Gastrocnemius medialis (tissue), 4 donors: ENCODE measurements around the gene NSMCE1. TPM values are rescaled to one million over a fixed set of nuclear protein-coding genes. Genes with fewer than 3 reads are reported as not detected.

Source experiments
- ATAC-seq, 2 donors: fragments of 150-250 bp; one replicate each; pipeline ENCODE4 v1.9.1; 2016
- DNase-seq, 2 donors: peaks; one replicate each; pipeline ENCODE4 v3.0.0-alpha.2; 2019
- H3K27ac ChIP-seq, 4 donors: fragments of 200-600 bp; sonication (generic); 1 replicate in 1 of 4; 2 replicates in 3 of 4; pipeline ENCODE4 v1.5.1; 2016 to 2018; ENCODE audit warnings: mild to moderate bottlenecking in 2 of 4, moderate library complexity in 1 of 4
- H3K27me3 ChIP-seq, 3 donors: fragments of 200-600 bp; sonication (generic) in 2 of 3; 1 replicate in 1 of 3; 2 replicates in 2 of 3; pipeline versions ENCODE4 v1.5.1 to v1.6.0; 2016 to 2019; ENCODE audit warnings: mild to moderate bottlenecking in 1 of 3, moderate library complexity in 1 of 3
- H3K36me3 ChIP-seq, 2 donors: fragments of 200-600 bp; sonication (generic) in 1 of 2; one replicate each; pipeline ENCODE4 v1.5.1; 2017 to 2018
- H3K4me1 ChIP-seq, 2 donors: fragments of 200-600 bp; sonication (generic) in 1 of 2; one replicate each; pipeline ENCODE4 v1.5.1; 2016 to 2017; ENCODE audit warnings: mild to moderate bottlenecking in 2 of 2
- H3K4me3 ChIP-seq, 4 donors: fragments of 200-600 bp; sonication (generic) in 3 of 4; 1 replicate in 1 of 4; 2 replicates in 3 of 4; pipeline ENCODE4 v1.5.1; 2016 to 2019; ENCODE audit warnings: mild to moderate bottlenecking in 2 of 4
- H3K9me3 ChIP-seq, 3 donors: fragments of 200-600 bp; sonication (generic) in 2 of 3; 1 replicate in 1 of 3; 2 replicates in 2 of 3; pipeline ENCODE4 v1.5.1; 2016 to 2019
- CTCF ChIP-seq, 5 experiments: fragments of 450-650 bp in 3 of 5; fragments of 200-600 bp in 2 of 5; sonication (generic) in 2 of 5; IDR thresholded peaks in 4 of 5; conservative IDR thresholded peaks in 1 of 5; 1 replicate in 4 of 5; 2 replicates in 1 of 5; pipeline ENCODE4 v1.5.1; 2016 to 2019; ENCODE audit warnings: antibody characterized with exemption in 5 of 5, mild to moderate bottlenecking in 3 of 5, moderate library complexity in 3 of 5
- POLR2A ChIP-seq, 2 donors: fragments of 450-650 bp; IDR thresholded peaks; one replicate each; pipeline ENCODE4 v1.6.1; 2017; ENCODE audit warnings: antibody characterized with exemption in 2 of 2, mild to moderate bottlenecking in 2 of 2, moderate library complexity in 2 of 2
- in situ Hi-C, 4 donors: fragments of 200-750 bp; cut with MboI; loops; one replicate each; pipeline versions ENCODE4 v1.15.0 to v1.8.0; 2017; ENCODE audit warnings: low sequenced_read_pairs in 4 of 4
- intact Hi-C: fragments of 100-400 bp; cut with DNase I; formaldehyde crosslinking; loops from one replicate; pipeline ENCODE4 v1.15.1; 2023; ENCODE audit warnings: low total_unique reads
- total RNA-seq, 4 donors: library from RNA; depleted of rRNA; stranded (reverse); fragments of >200 nt; gene quantifications; one replicate each; pipeline versions ENCODE4 v1.1.0 to v1.2.3, GENCODE V29; 2016

Gene NSMCE1
- total RNA-seq, 4 donors from 2014 or later: 20.2 to 29.1 (median 22.0) TPM

- Histone ChIP-seq H3K27ac (no peak overlapping the region), H3K36me3 (no peaks in the 10 kb centered on the region), H3K9me3 (peaks cover 0 to 6% (median 0%) of the 10 kb centered on the region in 3 donors), H3K4me1 (peaks cover 4 to 5% of the 10 kb centered on the region in 2 donors), H3K4me3 (no peak overlapping the region), H3K27me3 (peaks cover 0 to 7% (median 6%) of the 10 kb centered on the region in 3 donors)
- DNase-seq: no peak
- no peak for TF ChIP-seq CTCF (IDR thresholded peaks at IDR 0.05 in 4 of 5, conservative IDR thresholded peaks at IDR 0.05 in 1 of 5)
- ATAC-seq: no peak
- intact Hi-C loops: no loop called here
- in situ Hi-C loops: loop anchor here in 1 of 4 donors (25.0 kb wide), 1 partner anchor 104 kb away; the partner anchor contains the start of gene IL21R
Measured at GRCh38 chr16:27308792-27309191, 40.2 kb upstream of the NSMCE1 start.

GRCh38 chr16:27305839-27306442 is 37.4 kb upstream of the NSMCE1 start:
- DNase-seq: no peak
- no peak overlapping the region for H3K4me3 ChIP-seq
- TF ChIP-seq POLR2A (IDR thresholded peaks at IDR 0.05) (no peak), CTCF (IDR thresholded peaks at IDR 0.05 in 4 of 5, conservative IDR thresholded peaks at IDR 0.05 in 1 of 5) (no peak)
- H3K36me3 ChIP-seq: no peaks in the 10 kb centered on the region
- H3K9me3 ChIP-seq: peaks cover 0 to 6% (median 0%) of the 10 kb centered on the region in 3 donors
- in situ Hi-C loops (loop anchor here in 1 of 4 donors (25.0 kb wide), 1 partner anchor 106 kb away; the partner anchor contains the start of gene IL21R), intact Hi-C loops (no loop called here)
- no peaks in the 10 kb centered on the region for H3K27me3 ChIP-seq
- no peaks in the 10 kb centered on the region for H3K4me1 ChIP-seq
- no peak overlapping the region for H3K27ac ChIP-seq
- no peak for ATAC-seq

- no peaks in the 10 kb centered on the region for H3K27me3 ChIP-seq
- H3K4me3 ChIP-seq: no peak overlapping the region
- H3K9me3 ChIP-seq: peaks cover 0 to 6% (median 0%) of the 10 kb centered on the region in 3 donors
- ATAC-seq (no peak), DNase-seq (no peak)
- H3K27ac ChIP-seq: no peak overlapping the region
- no peaks in the 10 kb centered on the region for H3K36me3 ChIP-seq
- in situ Hi-C loops (loop anchor here in 1 of 4 donors (25.0 kb wide), 1 partner anchor 107 kb away; the partner anchor contains the start of gene IL21R), intact Hi-C loops (no loop called here)
- TF ChIP-seq POLR2A (IDR thresholded peaks at IDR 0.05) (no peak), CTCF (IDR thresholded peaks at IDR 0.05 in 4 of 5, conservative IDR thresholded peaks at IDR 0.05 in 1 of 5) (no peak)
- no peaks in the 10 kb centered on the region for H3K4me1 ChIP-seq
Measured at GRCh38 chr16:27304881-27305745, 36.5 kb upstream of the NSMCE1 start.

GRCh38 chr16:27304102-27304501 is 35.5 kb upstream of the NSMCE1 start:
- no peaks in the 10 kb centered on the region for H3K4me1 ChIP-seq
- ATAC-seq: no peak
- TF ChIP-seq CTCF (IDR thresholded peaks at IDR 0.05 in 4 of 5, conservative IDR thresholded peaks at IDR 0.05 in 1 of 5): no peak
- no peak for TF ChIP-seq POLR2A (IDR thresholded peaks at IDR 0.05)
- no peaks in the 10 kb centered on the region for H3K36me3 ChIP-seq
- in situ Hi-C loops (loop anchor here in 1 of 4 donors (25.0 kb wide), 1 partner anchor 108 kb away; the partner anchor contains the start of gene IL21R), intact Hi-C loops (no loop called here)
- H3K27ac ChIP-seq: no peak overlapping the region
- no peak overlapping the region for H3K4me3 ChIP-seq
- no peak for DNase-seq
- peaks cover 0 to 5% (median 0%) of the 10 kb centered on the region in 3 donors for H3K9me3 ChIP-seq
- H3K27me3 ChIP-seq: no peaks in the 10 kb centered on the region
